Right atrium auricular region (tissue), 2 donors: ENCODE measurements around the gene INPP5A. TPM values are rescaled to one million over a fixed set of nuclear protein-coding genes. Genes with fewer than 3 reads are reported as not detected.

ENCODE experiments used
- DNase-seq: peaks from one replicate; pipeline ENCODE4 v3.0.0-alpha.2; 2019; ENCODE audit warnings: low spot score
- H3K27ac ChIP-seq, 2 donors: fragments of 200-600 bp; sonication (generic); 1 replicate in 1 of 2; 2 replicates in 1 of 2; pipeline ENCODE4 v1.5.1; 2016 to 2019
- H3K27me3 ChIP-seq, 2 donors: fragments of 200-600 bp; sonication (generic); one replicate each; pipeline versions ENCODE4 v1.5.1 to v1.6.0; 2017 to 2019
- H3K36me3 ChIP-seq: fragments of 200-600 bp; sonication (generic); one replicate; pipeline ENCODE4 v1.5.1; 2016
- H3K4me1 ChIP-seq, 2 donors: fragments of 200-600 bp; sonication (generic); one replicate each; pipeline versions ENCODE4 v1.5.1 to v1.6.0; 2017 to 2019
- H3K4me3 ChIP-seq, 2 donors: fragments of 200-600 bp; sonication (generic); 1 replicate in 1 of 2; 2 replicates in 1 of 2; pipeline ENCODE4 v1.5.1; 2017 to 2019; ENCODE audit warnings: mild to moderate bottlenecking in 1 of 2, moderate library complexity in 1 of 2
- H3K9me3 ChIP-seq, 2 donors: fragments of 200-600 bp; sonication (generic); one replicate each; pipeline ENCODE4 v1.5.1; 2019
- total RNA-seq, 2 donors: library from RNA; depleted of rRNA; stranded (reverse); fragments of >200 nt; gene quantifications; one replicate each; pipeline ENCODE4 v1.1.0, GENCODE V29; 2016
- TF ChIP-seq, protein P1 (sequence below), 2 donors: fragments of 200-600 bp; sonication (generic); IDR thresholded peaks; one replicate each; pipeline ENCODE4 v1.5.1; 2019; ENCODE audit warnings: antibody characterized with exemption in 2 of 2

INPP5A gene
- total RNA-seq, 2 donors from 2014 or later = 116 to 143 TPM

- DNase-seq = no peak
- H3K4me1 ChIP-seq = peaks cover 3 to 66% of the 10 kb centered on the region in 2 donors
Observed at GRCh38 chr10:132519382-132520176, 18.0 kb upstream of the INPP5A start.

GRCh38 chr10:132520177-132520811, 17.3 kb upstream of the INPP5A start:
- no peak for DNase-seq
- Histone ChIP-seq H3K9me3 (no peaks in the 10 kb centered on the region), H3K27me3 (no peaks in the 10 kb centered on the region), H3K4me3 (no peak overlapping the region), H3K27ac (peak overlapping the region; percentile 91 to 98), H3K36me3 (no peaks in the 10 kb centered on the region), H3K4me1 (peaks cover 0 to 59% of the 10 kb centered on the region in 2 donors)
- TF ChIP-seq, protein P1, sequence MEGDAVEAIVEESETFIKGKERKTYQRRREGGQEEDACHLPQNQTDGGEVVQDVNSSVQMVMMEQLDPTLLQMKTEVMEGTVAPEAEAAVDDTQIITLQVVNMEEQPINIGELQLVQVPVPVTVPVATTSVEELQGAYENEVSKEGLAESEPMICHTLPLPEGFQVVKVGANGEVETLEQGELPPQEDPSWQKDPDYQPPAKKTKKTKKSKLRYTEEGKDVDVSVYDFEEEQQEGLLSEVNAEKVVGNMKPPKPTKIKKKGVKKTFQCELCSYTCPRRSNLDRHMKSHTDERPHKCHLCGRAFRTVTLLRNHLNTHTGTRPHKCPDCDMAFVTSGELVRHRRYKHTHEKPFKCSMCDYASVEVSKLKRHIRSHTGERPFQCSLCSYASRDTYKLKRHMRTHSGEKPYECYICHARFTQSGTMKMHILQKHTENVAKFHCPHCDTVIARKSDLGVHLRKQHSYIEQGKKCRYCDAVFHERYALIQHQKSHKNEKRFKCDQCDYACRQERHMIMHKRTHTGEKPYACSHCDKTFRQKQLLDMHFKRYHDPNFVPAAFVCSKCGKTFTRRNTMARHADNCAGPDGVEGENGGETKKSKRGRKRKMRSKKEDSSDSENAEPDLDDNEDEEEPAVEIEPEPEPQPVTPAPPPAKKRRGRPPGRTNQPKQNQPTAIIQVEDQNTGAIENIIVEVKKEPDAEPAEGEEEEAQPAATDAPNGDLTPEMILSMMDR (IDR thresholded peaks at IDR 0.05) = no peak

More at GRCh38 chr10:132519382-132520176, 18.0 kb upstream of the INPP5A start:
- Histone ChIP-seq H3K36me3 (no peaks in the 10 kb centered on the region), H3K9me3 (no peaks in the 10 kb centered on the region), H3K4me3 (no peak overlapping the region), H3K27ac (peak overlapping the region; percentile 91 to 98), H3K27me3 (no peaks in the 10 kb centered on the region)
- TF ChIP-seq, protein P1 (IDR thresholded peaks at IDR 0.05) = no peak

GRCh38 chr10:132521041-132521465, 16.5 kb upstream of the INPP5A start:
- H3K27ac ChIP-seq = peak overlapping the region; percentile 91 to 98
- H3K4me1 ChIP-seq = peaks cover 0 to 51% of the 10 kb centered on the region in 2 donors
- H3K36me3 ChIP-seq = no peaks in the 10 kb centered on the region
- no peaks in the 10 kb centered on the region for H3K27me3 ChIP-seq
- no peak for DNase-seq
- TF ChIP-seq, protein P1 (IDR thresholded peaks at IDR 0.05) = no peak
- H3K9me3 ChIP-seq = no peaks in the 10 kb centered on the region
- no peak overlapping the region for H3K4me3 ChIP-seq

- no peak for DNase-seq
- peak overlapping the region in 1 of 2 donors; percentile 91 for H3K27ac ChIP-seq
Observed at GRCh38 chr10:132521466-132522102, 16.0 kb upstream of the INPP5A start.

More at GRCh38 chr10:132521466-132522102, 16.0 kb upstream of the INPP5A start:
- Histone ChIP-seq H3K4me3 (no peak overlapping the region), H3K4me1 (peaks cover 0 to 46% of the 10 kb centered on the region in 2 donors), H3K36me3 (no peaks in the 10 kb centered on the region), H3K27me3 (no peaks in the 10 kb centered on the region), H3K9me3 (no peaks in the 10 kb centered on the region)
- TF ChIP-seq, protein P1 (IDR thresholded peaks at IDR 0.05) = no peak
